Subcutaneous adipose tissue (tissue), 4 donors: ENCODE measurements around the gene MICAL2. TPM values are rescaled to one million over a fixed set of nuclear protein-coding genes. Genes with fewer than 3 reads are reported as not detected.

Experiments used
- total RNA-seq, 4 donors: library from RNA; depleted of rRNA; stranded (reverse); fragments of >200 nt; gene quantifications; one replicate each; pipeline ENCODE4 v1.1.0, GENCODE V29; 2016
- TF ChIP-seq, protein P1 (sequence below): fragments of 450-650 bp; IDR thresholded peaks from one replicate; pipeline ENCODE4 v1.5.1; 2016; ENCODE audit warnings: low read depth, mild to moderate bottlenecking, control low read depth, antibody characterized with exemption, moderate library complexity

MICAL2 gene
- total RNA-seq, 4 donors from 2014 or later = 11.4 to 28.4 (median 24.8) TPM

DNA sequence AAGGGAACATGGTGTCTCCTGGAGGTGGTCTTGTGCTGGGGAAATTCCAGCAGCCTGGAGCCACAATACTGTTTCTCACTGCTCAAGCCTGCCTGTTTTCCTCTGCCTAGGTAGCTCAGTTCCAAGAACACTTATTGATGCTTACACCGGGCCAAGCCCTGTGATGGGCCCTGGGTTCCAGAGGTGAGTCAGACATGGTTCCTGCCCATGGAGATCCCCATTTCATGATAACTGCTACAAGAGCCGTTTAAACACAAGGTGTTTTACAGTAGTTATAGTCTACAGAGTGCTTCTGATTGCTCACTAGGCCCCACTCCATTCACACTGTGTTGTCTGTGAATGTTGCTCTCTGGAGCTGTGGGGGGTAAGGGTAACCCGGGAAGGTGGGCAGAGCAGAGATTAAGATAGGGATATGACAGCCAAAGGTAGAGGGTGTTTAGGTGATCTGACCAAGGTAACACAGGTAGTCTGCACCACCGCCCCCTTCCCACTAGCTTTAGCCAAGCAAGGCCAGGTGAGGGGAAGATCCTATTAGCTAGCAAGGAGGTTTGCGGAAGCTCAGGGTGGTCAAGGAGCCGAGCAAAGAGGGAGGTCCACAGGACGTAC, 696 bp upstream of the MICAL2 start:
- TF ChIP-seq, protein P1, sequence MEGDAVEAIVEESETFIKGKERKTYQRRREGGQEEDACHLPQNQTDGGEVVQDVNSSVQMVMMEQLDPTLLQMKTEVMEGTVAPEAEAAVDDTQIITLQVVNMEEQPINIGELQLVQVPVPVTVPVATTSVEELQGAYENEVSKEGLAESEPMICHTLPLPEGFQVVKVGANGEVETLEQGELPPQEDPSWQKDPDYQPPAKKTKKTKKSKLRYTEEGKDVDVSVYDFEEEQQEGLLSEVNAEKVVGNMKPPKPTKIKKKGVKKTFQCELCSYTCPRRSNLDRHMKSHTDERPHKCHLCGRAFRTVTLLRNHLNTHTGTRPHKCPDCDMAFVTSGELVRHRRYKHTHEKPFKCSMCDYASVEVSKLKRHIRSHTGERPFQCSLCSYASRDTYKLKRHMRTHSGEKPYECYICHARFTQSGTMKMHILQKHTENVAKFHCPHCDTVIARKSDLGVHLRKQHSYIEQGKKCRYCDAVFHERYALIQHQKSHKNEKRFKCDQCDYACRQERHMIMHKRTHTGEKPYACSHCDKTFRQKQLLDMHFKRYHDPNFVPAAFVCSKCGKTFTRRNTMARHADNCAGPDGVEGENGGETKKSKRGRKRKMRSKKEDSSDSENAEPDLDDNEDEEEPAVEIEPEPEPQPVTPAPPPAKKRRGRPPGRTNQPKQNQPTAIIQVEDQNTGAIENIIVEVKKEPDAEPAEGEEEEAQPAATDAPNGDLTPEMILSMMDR = no peak

DNA sequence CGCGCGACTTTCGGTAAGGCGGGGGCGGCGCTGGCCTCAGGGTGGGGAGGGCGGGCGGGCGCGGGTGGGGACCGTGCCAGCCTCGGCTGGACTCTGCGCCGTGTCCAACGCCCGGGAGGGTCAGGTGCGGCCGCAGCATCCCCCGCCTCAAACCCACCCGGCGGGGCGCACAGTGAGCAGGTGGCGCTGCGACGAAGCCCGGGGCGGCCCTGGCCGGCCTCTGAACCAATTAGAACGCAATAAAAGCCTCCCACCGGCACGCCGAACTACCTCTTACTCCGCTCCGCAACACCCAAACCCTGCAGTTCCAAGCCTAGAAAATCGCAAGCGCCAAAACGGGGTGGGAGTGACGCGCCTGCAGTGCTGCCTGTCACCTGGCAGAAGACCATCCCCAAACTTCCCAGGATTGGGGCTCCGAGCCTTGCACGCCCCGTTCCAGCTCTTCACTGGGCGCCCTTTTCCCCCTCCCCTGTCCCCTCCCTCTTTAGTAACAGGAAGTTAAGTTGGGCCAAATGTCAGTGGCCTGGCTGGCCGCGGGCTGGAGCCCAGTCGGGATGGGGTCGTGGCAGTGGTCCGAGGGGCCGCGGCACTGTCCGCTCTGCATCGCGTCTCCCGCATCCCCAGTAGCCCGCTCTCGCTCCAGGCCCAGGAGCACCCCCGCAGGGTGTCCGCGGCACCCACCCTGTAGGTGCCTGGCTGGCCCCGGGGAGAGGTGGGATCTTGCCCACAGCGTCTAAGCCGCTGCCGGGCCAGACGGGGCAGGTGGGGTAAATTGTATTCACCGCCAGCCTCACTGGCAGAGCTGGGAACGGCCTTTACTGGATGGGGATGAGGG, 541 bp downstream of the MICAL2 start:
- TF ChIP-seq, protein P1 = no peak

DNA sequence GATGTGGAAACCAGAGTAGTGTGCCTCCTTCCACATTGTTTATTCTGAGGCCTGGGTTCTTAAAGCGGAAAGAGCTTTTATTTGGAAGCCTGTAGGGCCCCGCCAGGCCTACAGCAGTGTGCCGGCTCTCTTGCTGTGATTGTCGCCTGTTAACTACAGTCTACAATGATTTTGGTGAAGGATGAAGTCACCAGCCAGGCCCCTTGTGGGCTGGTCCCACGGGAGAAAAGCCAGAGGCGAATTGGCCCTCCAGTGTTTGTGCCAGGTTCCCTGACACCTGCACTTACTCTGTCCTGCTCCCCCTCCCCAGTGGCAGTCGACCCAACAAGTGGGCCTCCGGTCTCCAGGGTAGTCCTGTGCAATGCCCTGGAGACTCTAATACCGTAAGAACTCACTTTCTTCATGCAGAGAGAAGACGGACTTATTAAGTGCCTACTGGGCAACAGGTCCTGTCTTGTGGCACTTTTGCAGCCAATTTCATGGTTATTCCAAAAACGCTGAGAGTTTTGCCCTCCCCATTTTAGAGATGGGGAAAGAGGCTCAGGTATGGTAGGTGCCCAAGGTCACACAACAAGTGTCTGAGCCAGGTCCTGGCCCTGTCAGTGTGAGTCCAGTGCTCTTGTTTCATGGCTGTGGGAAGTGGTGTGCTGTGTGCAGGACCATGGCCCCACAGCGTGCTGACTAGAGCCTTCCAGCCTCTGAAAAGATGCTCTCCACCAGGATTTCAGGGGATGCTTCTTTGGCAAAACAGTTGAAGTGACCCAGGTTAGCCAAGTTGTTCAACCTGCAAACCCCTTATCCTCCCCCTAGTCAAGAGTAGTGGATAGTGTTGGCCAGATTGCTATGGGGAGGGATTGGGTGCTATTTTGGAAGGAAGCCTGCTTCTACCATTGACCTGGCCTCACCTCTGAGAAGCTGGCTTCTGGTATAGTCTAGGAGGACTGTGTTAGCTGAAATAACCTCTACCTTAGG, 1.4 kb downstream of the MICAL2 start:
- TF ChIP-seq, protein P1 = no peak

DNA sequence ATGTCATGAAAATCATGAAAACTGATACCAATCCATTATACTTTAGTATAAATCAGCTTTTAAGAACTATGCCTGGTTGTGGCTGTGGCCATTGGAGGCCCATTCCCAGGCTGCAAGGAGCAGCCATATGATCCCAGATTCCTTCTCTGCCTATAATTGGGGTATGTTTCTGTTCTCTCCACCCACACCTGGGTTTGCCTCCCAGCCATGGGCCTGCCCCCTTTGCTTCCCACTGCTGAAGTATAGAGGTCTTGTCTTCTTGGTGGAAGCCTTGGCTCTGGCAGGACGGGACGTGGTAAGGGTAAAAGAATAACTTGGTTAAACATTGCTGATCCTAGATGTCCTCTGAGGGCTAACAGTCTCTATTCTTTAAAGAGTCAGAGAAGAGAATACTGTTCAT, 2.4 kb downstream of the MICAL2 start:
- TF ChIP-seq, protein P1 = no peak

DNA sequence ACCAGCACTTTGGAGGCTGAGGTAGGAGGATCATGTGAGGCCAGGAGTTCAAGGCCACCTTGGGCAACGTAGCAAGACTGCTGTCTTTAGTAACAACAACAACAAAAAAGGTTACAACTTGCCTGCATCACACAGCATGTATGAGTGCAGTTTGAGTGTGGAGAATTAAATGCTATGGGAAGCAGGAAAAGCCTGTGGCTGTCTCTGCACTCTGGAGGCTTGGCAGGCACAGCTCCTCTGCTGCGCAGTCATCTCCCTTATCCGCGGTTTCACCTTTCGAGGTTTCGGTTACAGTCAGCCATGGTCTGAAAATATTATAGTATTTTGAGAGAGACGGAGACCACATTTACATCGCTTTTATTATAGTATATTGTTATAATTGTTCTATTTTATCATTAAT, 2.9 kb downstream of the MICAL2 start:
- TF ChIP-seq, protein P1 = no peak

DNA sequence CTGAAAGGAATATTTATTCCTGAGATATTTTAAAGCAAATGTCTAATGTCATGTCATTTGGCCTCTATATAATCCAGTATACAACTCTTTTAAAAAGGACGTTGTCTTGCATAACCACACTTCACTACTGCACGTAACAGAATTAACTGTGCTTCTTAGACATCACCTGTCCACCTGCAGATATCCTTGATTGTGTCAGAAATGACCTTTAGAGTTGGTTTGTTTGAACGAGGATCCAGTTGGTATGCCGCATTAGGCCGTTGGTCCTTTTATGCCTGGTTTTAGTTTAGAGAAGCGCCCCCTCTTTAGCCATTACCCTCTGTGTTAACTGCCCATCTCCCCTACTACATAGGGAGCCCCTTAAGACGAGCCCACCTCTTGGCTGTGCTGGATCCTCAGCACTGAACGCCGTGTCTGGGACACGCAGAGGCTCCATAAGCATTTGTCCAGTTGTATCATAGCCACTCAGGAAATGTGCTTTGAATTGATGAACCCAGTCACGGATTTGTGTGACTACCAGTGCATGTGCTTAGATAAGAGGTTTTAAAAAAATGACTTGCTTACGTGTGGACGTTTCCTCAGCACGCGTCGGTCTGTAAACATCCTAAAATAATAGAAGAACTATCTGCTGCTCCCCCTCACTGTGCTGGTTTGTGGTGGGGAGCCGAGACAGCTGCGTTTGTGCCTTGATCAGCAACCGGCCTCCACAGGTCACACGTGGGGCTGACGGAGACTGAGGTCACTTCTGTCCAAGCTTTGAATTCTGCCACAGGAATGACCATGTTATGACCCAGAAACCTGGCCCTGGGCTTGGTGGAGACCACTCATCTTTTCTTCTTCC, 4.0 kb downstream of the MICAL2 start:
- TF ChIP-seq, protein P1 = no peak
